NCI-H2107 treated with DMSO at 0.1 percent for 48 hours (cell line): ENCODE measurements around the gene WWP2.
"Not testable (repeated sequence)": the region's sequence is repeated elsewhere in the genome, so short reads cannot be mapped to it uniquely, and the experiment has no call there.

Source experiments
- DNase-seq: peaks from one replicate; lab custom pipeline; 2025; ENCODE audit not compliant: unreplicated experiment; lab: John Stamatoyannopoulos, UW

Gene WWP2

GRCh38 chr16:69939821-69940585, 177.9 kb downstream of the WWP2 start:
- DNase-seq = no peak

DNA sequence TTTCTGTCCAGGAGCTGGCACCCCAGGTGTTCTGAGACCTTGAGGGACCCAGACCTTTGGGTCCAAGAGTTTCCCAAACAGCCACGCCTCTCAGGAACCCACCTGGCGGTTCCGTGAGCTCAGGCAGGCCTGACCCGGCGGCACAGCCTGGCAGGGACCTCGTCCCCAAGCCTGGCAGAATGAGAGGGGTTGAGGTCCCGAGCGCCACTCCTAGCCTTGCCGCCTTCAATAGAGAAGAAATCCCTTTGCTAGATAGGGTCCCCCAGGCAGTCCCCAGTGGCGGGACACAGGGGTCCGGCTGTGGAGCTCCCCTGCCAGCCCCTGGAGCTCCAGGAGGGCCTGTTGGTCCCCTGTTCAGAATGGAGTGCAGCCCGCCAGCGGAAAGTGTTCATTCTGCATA, 178.5 kb downstream of the WWP2 start:
- no peak for DNase-seq

DNA sequence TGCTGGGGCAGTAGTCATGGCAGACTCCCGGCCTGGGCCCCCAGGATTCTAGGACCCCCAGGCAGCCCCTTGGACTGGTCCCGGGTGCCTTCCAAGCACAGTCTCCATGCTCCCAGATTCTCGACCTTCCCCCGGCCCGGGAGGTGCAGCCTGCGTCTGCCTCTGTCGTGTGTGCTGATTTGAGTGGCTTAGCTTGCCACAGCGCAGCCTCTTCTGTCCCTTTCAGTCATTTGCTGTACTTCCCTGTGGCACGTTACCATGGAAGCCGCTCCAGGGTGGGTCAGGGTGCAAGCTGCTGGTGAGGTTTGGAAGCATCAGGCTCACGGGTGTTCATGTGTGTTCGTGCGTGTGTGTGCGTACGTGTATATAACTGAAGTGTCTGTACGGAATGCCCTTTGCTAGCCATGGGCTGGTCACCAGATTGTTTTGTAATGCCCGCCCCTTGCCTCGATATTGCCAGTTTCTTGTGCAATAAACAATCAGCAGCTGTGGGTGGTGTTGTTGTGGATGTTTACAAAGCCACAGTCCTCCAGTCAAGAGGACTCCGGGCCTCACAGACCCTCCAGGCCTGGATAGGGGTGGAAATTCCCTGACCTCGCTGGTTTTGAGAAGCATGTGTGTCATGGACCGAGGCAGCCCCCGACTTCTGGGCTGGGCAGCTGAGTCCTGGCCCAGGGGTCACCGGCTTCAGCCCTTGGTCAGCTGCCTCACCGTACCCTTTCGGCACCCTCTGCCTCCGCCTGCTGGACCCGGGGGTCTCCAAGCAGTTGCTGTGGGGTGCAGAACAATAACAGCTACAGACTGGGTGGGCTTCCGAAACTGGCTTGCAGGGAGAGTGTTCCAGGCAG, 179.3 kb downstream of the WWP2 start:
- no peak for DNase-seq

- DNase-seq = no peak
Observed at GRCh38 chr16:69942099-69942491, 180.0 kb downstream of the WWP2 start.

DNA sequence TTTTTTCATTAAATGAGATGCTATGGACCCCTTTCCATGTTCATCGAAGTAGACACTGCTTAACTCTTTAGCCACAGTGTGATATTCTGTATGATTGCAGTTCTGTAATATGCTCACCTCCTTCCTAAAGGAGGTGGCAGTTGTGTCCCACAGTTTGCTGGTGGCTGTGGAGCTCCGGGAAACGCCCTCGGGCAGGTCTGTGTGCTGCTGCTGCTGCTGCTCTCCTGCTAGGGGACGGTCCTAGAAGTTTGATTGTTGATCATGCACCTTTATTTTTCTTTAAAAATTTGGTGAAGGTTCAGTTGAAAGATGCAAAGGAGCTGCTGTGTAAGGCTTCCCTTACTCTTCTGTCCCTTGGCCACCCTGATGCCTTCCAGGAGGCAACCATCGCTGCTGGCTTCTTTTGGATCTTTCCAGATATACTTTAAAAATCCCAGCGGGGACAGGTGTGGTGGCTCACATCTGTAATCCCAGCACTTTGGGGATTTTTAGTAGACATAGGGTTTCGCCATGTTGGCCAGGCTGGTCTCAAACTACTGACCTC, 180.6 kb downstream of the WWP2 start:
- no peak for DNase-seq

GRCh38 chr16:69943241-69944036, 181.3 kb downstream of the WWP2 start:
- DNase-seq = peak; percentile 70

- not testable (repeated sequence) for DNase-seq
Observed at GRCh38 chr16:69950411-69950810, 188.3 kb downstream of the WWP2 start.

DNA sequence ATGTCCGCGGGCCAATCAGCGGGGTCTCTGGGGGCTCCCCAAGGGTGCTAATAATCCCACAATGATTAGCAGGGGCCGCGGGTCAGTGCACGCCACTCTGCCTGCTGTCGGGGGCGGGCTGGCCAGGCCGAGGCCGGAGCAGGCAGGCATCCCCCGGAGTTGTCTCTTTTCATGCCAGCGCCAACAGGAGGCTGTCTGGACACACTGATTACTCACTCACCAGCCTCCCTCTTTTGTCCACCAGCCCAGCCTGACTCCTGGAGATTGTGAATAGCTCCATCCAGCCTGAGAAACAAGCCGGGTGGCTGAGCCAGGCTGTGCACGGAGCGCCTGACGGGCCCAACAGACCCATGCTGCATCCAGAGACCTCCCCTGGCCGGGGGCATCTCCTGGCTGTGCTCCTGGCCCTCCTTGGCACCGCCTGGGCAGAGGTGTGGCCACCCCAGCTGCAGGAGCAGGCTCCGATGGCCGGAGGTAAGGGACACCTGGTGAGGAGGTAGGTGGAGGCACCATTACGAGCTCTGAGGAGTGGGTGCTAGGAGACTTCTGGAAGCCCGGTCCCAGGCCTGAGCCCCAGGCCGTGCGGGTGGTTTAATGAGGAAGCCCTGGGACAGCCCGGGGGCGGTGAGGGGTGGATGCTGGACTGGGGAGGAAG, 189.0 kb downstream of the WWP2 start, which contains the start of gene CLEC18A:
Gene CLEC18A (plus strand): TSS at position 318 of the 655 bp plus-strand sequence. CDS start 33 bp downstream, at position 351.
- not testable (repeated sequence) for DNase-seq

DNA sequence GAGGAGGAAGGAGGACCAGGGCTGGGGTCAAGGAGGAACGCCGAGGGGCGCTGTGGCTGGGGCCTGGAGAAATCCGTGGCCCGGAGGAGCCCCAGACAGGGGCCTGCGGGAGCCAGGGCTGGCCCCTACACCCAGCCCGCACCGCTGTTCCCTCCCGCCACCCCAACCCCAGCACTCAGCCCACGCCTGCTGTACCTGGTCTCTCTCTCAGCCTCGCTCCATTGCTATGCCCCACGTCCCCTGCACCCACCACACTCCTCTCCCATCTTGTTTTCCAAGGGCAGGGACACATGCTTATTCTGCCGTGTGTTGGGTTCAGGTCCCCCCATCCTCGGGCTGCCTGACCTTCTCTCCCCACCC, 189.5 kb downstream of the WWP2 start:
- DNase-seq = not testable (repeated sequence)

DNA sequence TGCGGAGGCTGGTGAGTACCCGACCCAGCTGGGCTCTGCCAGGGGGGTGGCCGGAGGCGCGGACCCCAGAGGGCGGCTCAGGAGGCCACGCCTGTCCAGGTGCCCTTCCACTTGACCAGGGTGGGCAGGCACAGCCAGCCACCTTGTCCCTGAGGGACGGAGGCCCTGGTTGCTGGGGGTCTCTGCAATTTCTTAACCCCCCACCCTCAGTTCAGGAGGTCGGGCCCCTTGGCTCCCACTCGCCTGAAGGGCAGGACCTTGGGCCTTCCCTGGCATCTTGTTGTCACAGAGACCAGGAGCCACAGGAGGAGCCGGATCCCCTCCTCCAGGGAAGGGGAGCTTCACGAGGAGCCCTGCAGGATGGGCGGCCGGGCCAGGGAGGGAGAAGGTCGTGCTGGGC, 190.0 kb downstream of the WWP2 start:
- not testable (repeated sequence) for DNase-seq

GRCh38 chr16:69952572-69953355, 190.6 kb downstream of the WWP2 start:
- DNase-seq = not testable (repeated sequence)

DNA sequence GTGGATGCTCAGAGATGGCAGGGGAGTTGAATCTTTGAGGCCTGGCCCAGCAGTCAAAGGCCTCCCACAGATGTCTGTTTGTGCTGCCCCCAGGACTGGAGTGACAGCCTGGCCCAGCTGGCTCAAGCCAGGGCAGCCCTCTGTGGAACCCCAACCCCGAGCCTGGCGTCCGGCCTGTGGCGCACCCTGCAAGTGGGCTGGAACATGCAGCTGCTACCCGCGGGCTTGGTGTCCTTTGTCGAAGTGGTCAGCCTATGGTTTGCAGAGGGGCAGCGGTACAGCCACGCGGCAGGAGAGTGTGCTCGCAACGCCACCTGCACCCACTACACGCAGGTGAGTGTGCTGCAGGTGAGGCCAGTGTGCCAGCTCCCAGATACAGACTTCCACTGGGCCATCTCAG, 192.1 kb downstream of the WWP2 start:
- not testable (repeated sequence) for DNase-seq

- not testable (repeated sequence) for DNase-seq
Observed at GRCh38 chr16:69963312-69963711, 201.2 kb downstream of the WWP2 start.

- not testable (repeated sequence) for DNase-seq
Observed at GRCh38 chr16:69964960-69965660, 203.0 kb downstream of the WWP2 start.

GRCh38 chr16:69965661-69966054, 203.5 kb downstream of the WWP2 start:
- not testable (repeated sequence) for DNase-seq

GRCh38 chr16:69967688-69968087, 205.6 kb downstream of the WWP2 start:
- not testable (repeated sequence) for DNase-seq

GRCh38 chr16:69968125-69968524, 206.0 kb downstream of the WWP2 start:
- DNase-seq = not testable (repeated sequence)

DNA sequence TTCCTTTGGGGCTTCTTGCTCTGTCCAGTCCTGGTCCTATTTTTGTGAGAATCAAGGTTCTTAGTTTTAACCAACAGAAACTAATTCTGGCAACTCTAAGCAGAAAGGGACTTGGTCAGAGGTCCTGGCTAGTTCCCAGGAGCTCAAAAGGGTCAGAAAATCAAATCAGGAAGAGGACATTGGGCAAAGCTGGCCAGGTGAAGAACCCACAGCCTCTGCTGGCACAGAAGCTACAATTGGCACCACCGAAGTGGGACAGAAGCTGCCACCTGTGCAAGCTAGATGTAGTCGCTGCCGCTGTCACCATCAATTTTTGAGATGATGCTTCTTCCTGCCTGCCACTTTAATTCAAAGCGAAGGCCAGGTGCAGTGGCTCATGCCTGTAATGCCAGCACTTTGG, 207.5 kb downstream of the WWP2 start:
- not testable (repeated sequence) for DNase-seq

- DNase-seq = not testable (repeated sequence)
Observed at GRCh38 chr16:69972120-69972519, 210.0 kb downstream of the WWP2 start.
